NCI-H128 (cell line): ENCODE results near the gene ANKS6.

Experiments
- DNase-seq: peaks from one replicate; lab custom pipeline; 2025; ENCODE audit not compliant: unreplicated experiment; lab: John Stamatoyannopoulos, UW

ANKS6 gene

GRCh38 chr9:98740226-98740881, 56.0 kb downstream of the ANKS6 start:
- no peak for DNase-seq

- no peak for DNase-seq
These were observed 57.6 kb downstream of the ANKS6 start for GRCh38 chr9:98738741-98739140.

GRCh38 chr9:98736226-98736625, 60.1 kb downstream of the ANKS6 start:
- DNase-seq, result no peak

GRCh38 chr9:98732801-98733200, 63.6 kb downstream of the ANKS6 start:
- no peak for DNase-seq

- no peak for DNase-seq
These were observed 64.3 kb downstream of the ANKS6 start for GRCh38 chr9:98732091-98732490.

- DNase-seq, result no peak
These were observed 65.5 kb downstream of the ANKS6 start for GRCh38 chr9:98730871-98731270.

GRCh38 chr9:98728500-98728899, 67.9 kb downstream of the ANKS6 start:
- DNase-seq, result no peak

- DNase-seq, result no peak
These were observed 68.9 kb downstream of the ANKS6 start for GRCh38 chr9:98727428-98727827.

- no peak for DNase-seq
These were observed 69.6 kb downstream of the ANKS6 start for GRCh38 chr9:98726735-98727134.

- no peak for DNase-seq
These were observed 71.4 kb downstream of the ANKS6 start for GRCh38 chr9:98724810-98725530.

- DNase-seq, result no peak
These were observed 74.7 kb downstream of the ANKS6 start for GRCh38 chr9:98721643-98722042.

- DNase-seq, result no peak
These were observed 76.0 kb downstream of the ANKS6 start for GRCh38 chr9:98720402-98720801.

GRCh38 chr9:98719055-98719454, 77.3 kb downstream of the ANKS6 start:
- DNase-seq, result no peak

- DNase-seq, result no peak
These were observed 81.5 kb downstream of the ANKS6 start for GRCh38 chr9:98714833-98715232.

- no peak for DNase-seq
These were observed 83.4 kb downstream of the ANKS6 start for GRCh38 chr9:98712987-98713386.

- DNase-seq, result no peak
These were observed 86.1 kb downstream of the ANKS6 start for GRCh38 chr9:98709968-98710965.

- no peak for DNase-seq
These were observed 87.1 kb downstream of the ANKS6 start, which contains the start of gene GABBR2 for GRCh38 chr9:98708933-98709911. Gene GABBR2 (minus strand): TSS chr9:98708935. CDS start chr9:98708737, 198 bp downstream.

- no peak for DNase-seq
These were observed 88.0 kb downstream of the ANKS6 start for GRCh38 chr9:98708103-98708932.
